Endothelial cell of umbilical vein (primary cell): ENCODE results near the gene PTK6. TPM values are rescaled to one million over a fixed set of nuclear protein-coding genes. Genes with fewer than 3 reads are reported as not detected.

ENCODE experiments used
- BruUV-seq: library from RNA; stranded (reverse); fragments of 400-500 nt; replicated peaks from 2 replicates; lab custom pipeline; 2021; lab: Mats Ljungman, UMichigan
- CTCF ChIA-PET: fragments of 300-600, 350-600 bp; sonication (Branson Sonifier 250); formaldehyde crosslinking; loops from one replicate; lab custom pipeline; 2021; ENCODE audit warnings: antibody characterized with exemption, inconsistent platforms; lab: Charles Lee
- POLR2A ChIA-PET: fragments of 300-600, 350-600 bp; sonication (Branson Sonifier 250); formaldehyde crosslinking; loops from one replicate; lab custom pipeline; 2021; ENCODE audit warnings: antibody characterized with exemption, inconsistent platforms; lab: Charles Lee
- DNase-seq: peaks from one replicate; pipeline ENCODE4 v3.0.0-alpha.2; 2011; ENCODE audit warnings: low read depth, low spot score
- FAIRE-seq: peaks from 2 replicates; lab custom pipeline; 2011; peaks lifted over from hg19 to GRCh38; lab: Jason Lieb, UNC
- H2AFZ ChIP-seq: 2 replicates; pipeline ENCODE4 v1.6.0; 2012; ENCODE audit warnings: low read depth, low read length, control low read depth, inconsistent platforms
- H3K27ac ChIP-seq: 2 replicates; pipeline ENCODE4 v1.5.1; 2011; ENCODE audit warnings: low read depth, mild to moderate bottlenecking, control low read depth, low read length, moderate library complexity; ENCODE audit not compliant: insufficient read depth
- H3K27me3 ChIP-seq, 2 experiments: 2 replicates each; pipeline versions ENCODE4 v1.6.0 to v1.6.1; 2011; ENCODE audit warnings: low read length in 2 of 2, mixed read lengths in 1 of 2; ENCODE audit not compliant: control insufficient read depth in 2 of 2, insufficient read depth in 2 of 2
- H3K36me3 ChIP-seq, 2 experiments: 2 replicates in 1 of 2; 3 replicates in 1 of 2; pipeline ENCODE4 v1.5.1; 2011; ENCODE audit warnings: low read length in 2 of 2, mild to moderate bottlenecking in 1 of 2, moderate library complexity in 1 of 2; ENCODE audit not compliant: control insufficient read depth in 2 of 2, insufficient read depth in 2 of 2; ENCODE audit errors: extremely low read depth in 1 of 2
- H3K4me1 ChIP-seq: 3 replicates; pipeline ENCODE4 v1.5.1; 2011; ENCODE audit warnings: mild to moderate bottlenecking, low read length; ENCODE audit not compliant: control insufficient read depth, insufficient read depth; ENCODE audit errors: extremely low read depth
- H3K4me2 ChIP-seq: 2 replicates; pipeline ENCODE4 v1.6.1; 2011; ENCODE audit warnings: low read length, control low read depth, mixed read lengths; ENCODE audit not compliant: insufficient read depth
- H3K4me3 ChIP-seq, 3 experiments: fragments of 200-600 bp in 1 of 3; sonication (generic), shearing (Covaris generic) in 1 of 3; replicated peaks in 1 of 3; 2 replicates each; pipeline ENCODE4 v1.5.1; 2011 to 2016; ENCODE audit warnings: control low read depth in 3 of 3, low read length in 3 of 3, mild to moderate bottlenecking in 2 of 3, inconsistent platforms in 1 of 3, low read depth in 1 of 3, moderate library complexity in 1 of 3; ENCODE audit not compliant: insufficient read depth in 1 of 3
- H3K79me2 ChIP-seq: 2 replicates; pipeline ENCODE4 v1.6.0; 2012; ENCODE audit warnings: low read length, inconsistent platforms; ENCODE audit not compliant: control insufficient read depth, insufficient read depth
- H3K9ac ChIP-seq: replicated peaks from 2 replicates; pipeline ENCODE3; 2011; ENCODE audit warnings: low read length, control low read depth; ENCODE audit not compliant: insufficient read depth; ENCODE audit errors: extremely low read depth
- H3K9me1 ChIP-seq: replicated peaks from 3 replicates; pipeline ENCODE4 v1.6.0; 2011; ENCODE audit warnings: mild to moderate bottlenecking, low read length; ENCODE audit not compliant: control insufficient read depth, insufficient read depth; ENCODE audit errors: extremely low read depth
- H3K9me3 ChIP-seq: replicated peaks from 2 replicates; pipeline ENCODE4 v1.5.1; 2012; ENCODE audit warnings: low read length, inconsistent platforms; ENCODE audit not compliant: control insufficient read depth, insufficient read depth
- H4K20me1 ChIP-seq: replicated peaks from 2 replicates; pipeline ENCODE3; 2011; ENCODE audit warnings: mild to moderate bottlenecking, low read length; ENCODE audit not compliant: control insufficient read depth, insufficient read depth; ENCODE audit errors: extremely low read depth
- CTCF ChIP-seq, 2 donors: IDR thresholded peaks; 1 replicate in 1 of 2; 2 replicates in 1 of 2; pipeline ENCODE4 v1.5.1; 2011; ENCODE audit warnings: low read length in 2 of 2, mild to moderate bottlenecking in 2 of 2, moderate library complexity in 2 of 2, control low read depth in 1 of 2, inconsistent platforms in 1 of 2, low read depth in 1 of 2; ENCODE audit not compliant: insufficient read depth in 1 of 2; ENCODE audit errors: extremely low read depth in 1 of 2
- EZH2 ChIP-seq: IDR thresholded peaks from 2 replicates; pipeline ENCODE4 v1.6.1; 2012; ENCODE audit warnings: borderline replicate concordance, low read depth, mild to moderate bottlenecking, moderate library complexity, low read length, inconsistent platforms; ENCODE audit not compliant: severe bottlenecking
- FOS ChIP-seq: IDR thresholded peaks from 2 replicates; pipeline ENCODE4 v1.6.1; 2011; ENCODE audit warnings: mild to moderate bottlenecking, low read length, moderate library complexity, borderline replicate concordance; ENCODE audit not compliant: insufficient read depth
- GATA2 ChIP-seq: IDR thresholded peaks from 2 replicates; pipeline ENCODE4 v1.7.0; 2011; ENCODE audit warnings: low read depth, mild to moderate bottlenecking, moderate library complexity, mixed read lengths, low read length; ENCODE audit not compliant: insufficient read length, insufficient read depth
- JUN ChIP-seq: IDR thresholded peaks from 2 replicates; pipeline ENCODE4 v1.6.1; 2011; ENCODE audit warnings: borderline replicate concordance, low read depth; ENCODE audit not compliant: insufficient read length, insufficient read depth
- MAX ChIP-seq: IDR thresholded peaks from 2 replicates; pipeline ENCODE4 v1.6.1; 2011; ENCODE audit not compliant: insufficient read depth, insufficient read length
- MYC ChIP-seq: IDR thresholded peaks from one replicate; pipeline ENCODE4 v1.6.1; 2011; ENCODE audit warnings: mild to moderate bottlenecking, low read depth, low read length
- POLR2A ChIP-seq: IDR thresholded peaks from 2 replicates; pipeline ENCODE4 v1.6.1; 2012; ENCODE audit warnings: low read depth, mild to moderate bottlenecking, control low read depth, low read length
- POLR2AphosphoS5 ChIP-seq: IDR thresholded peaks from 2 replicates; pipeline ENCODE4 v1.6.1; 2012; ENCODE audit warnings: low read depth, mild to moderate bottlenecking, control low read depth, low read length, moderate library complexity; ENCODE audit not compliant: insufficient read depth
- dilution Hi-C: fragments of 300-500 bp; cut with MboI; formaldehyde crosslinking; loops from one replicate; pipeline ENCODE4 v1.15.0; 2019; ENCODE audit warnings: low sequenced_read_pairs; ENCODE audit not compliant: extremely low pct_ligation_motif_present
- intact Hi-C: fragments of 100-400 bp; cut with micrococcal nuclease; formaldehyde crosslinking; loops from one replicate; pipeline ENCODE4 v1.10.0; 2022
- polyA plus RNA-seq, 4 experiments: library from polyadenylated mRNA; depleted of rRNA in 3 of 4; stranded (reverse) in 3 of 4; unstranded in 1 of 4; fragments of >200 nt; gene quantifications; 2 replicates each; pipeline versions ENCODE4 v1.2.1 to v1.2.3, GENCODE V29; 2011 to 2012; ENCODE audit warnings: missing spikeins in 1 of 4
- total RNA-seq: library from RNA; stranded (reverse); gene quantifications from 2 replicates; pipeline ENCODE4 v1.2.3, GENCODE V29; 2021

Gene PTK6
- total and polyA plus RNA-seq, 2 donors (not counting 3 experiments of a cell fraction or from before 2014, with no cell fraction given), result 0.18 TPM; not detected in 1

- no peak overlapping the region for H2AFZ ChIP-seq
- H3K36me3 ChIP-seq, result no peaks in the 10 kb centered on the region
- H3K9me1 ChIP-seq, result no peaks in the 10 kb centered on the region
- no peak overlapping the region for H3K4me3 ChIP-seq
- DNase-seq, result no peak
- POLR2A ChIA-PET, result no interaction called here
- intact Hi-C loops (no loop called here), dilution Hi-C loops (no loop called here)
- H3K27ac ChIP-seq, result no peak overlapping the region
- no peaks in the 10 kb centered on the region for H3K9me3 ChIP-seq
- H3K4me1 ChIP-seq, result no peaks in the 10 kb centered on the region
- CTCF ChIA-PET, result interaction anchor here (1.3 to 2.1 kb wide), 2 partner anchors 12 to 15 kb away, joined by 3 to 14 read pairs; no protein-coding TSS in a partner anchor
- no peaks in the 10 kb centered on the region for H4K20me1 ChIP-seq
- no peak for FAIRE-seq
- no peaks in the 10 kb centered on the region for H3K79me2 ChIP-seq
- H3K9ac ChIP-seq, result no peak overlapping the region
- BruUV-seq, result no TSS peak
- no peak for TF ChIP-seq JUN
- no peak for TF ChIP-seq EZH2
- no peak for TF ChIP-seq POLR2A
- no peak for TF ChIP-seq GATA2
- no peak for TF ChIP-seq FOS
- no peak for TF ChIP-seq MAX
- no peak for TF ChIP-seq MYC
- no peak for TF ChIP-seq CTCF (IDR thresholded peaks at IDR 0.05; ENCODE audit: extremely low read depth in 1 of 2, insufficient read depth in 1 of 2, low read depth in 1 of 2, low read length in 2 of 2)
- TF ChIP-seq POLR2AphosphoS5, result no peak
- no peak overlapping the region for H3K4me2 ChIP-seq
- no peaks in the 10 kb centered on the region for H3K27me3 ChIP-seq
These were observed 52.3 kb downstream of the PTK6 start for GRCh38 chr20:63484651-63485403.
